Naive thymus-derived CD4-positive, alpha-beta T cell (primary cell): ENCODE data around the gene TINAG. TPM values are rescaled to one million over a fixed set of nuclear protein-coding genes. Genes with fewer than 3 reads are reported as not detected.

ENCODE experiments used
- ATAC-seq: fragments of 150-1000 bp; cut with Tn5 transposase; 2 replicates; pipeline ENCODE4 v1.10.0; 2021; ENCODE audit warnings: mild to moderate bottlenecking, moderate library complexity
- CTCF ChIA-PET: fragments of 350-600 bp; sonication (Branson Sonifier 250); formaldehyde crosslinking; loops from one replicate; lab custom pipeline; 2021; ENCODE audit warnings: antibody characterized with exemption; lab: Charles Lee
- POLR2A ChIA-PET: fragments of 350-600 bp; sonication (Branson Sonifier 250); formaldehyde crosslinking; loops from one replicate; lab custom pipeline; 2021; ENCODE audit warnings: antibody characterized with exemption, inconsistent platforms; lab: Charles Lee
- DNase-seq, 9 donors: peaks; one replicate each; pipeline versions ENCODE4 v3.0.0 to v3.0.0-alpha.2; 2020 to 2022; ENCODE audit warnings: mixed read lengths in 1 of 9
- H3K27ac ChIP-seq: one replicate; pipeline ENCODE4 v1.7.0; 2013; ENCODE audit warnings: mild to moderate bottlenecking, low read depth, low read length, moderate library complexity
- H3K27me3 ChIP-seq, 2 donors: one replicate each; pipeline ENCODE4 v1.7.0; 2013; ENCODE audit warnings: low read length in 2 of 2, mild to moderate bottlenecking in 2 of 2, moderate library complexity in 2 of 2; ENCODE audit not compliant: control insufficient read depth in 2 of 2, insufficient read depth in 2 of 2
- H3K36me3 ChIP-seq, 3 experiments: 1 replicate in 2 of 3; 2 replicates in 1 of 3; pipeline ENCODE4 v1.7.0; 2013; ENCODE audit warnings: low read length in 3 of 3, mild to moderate bottlenecking in 3 of 3, moderate library complexity in 1 of 3; ENCODE audit not compliant: insufficient read depth in 3 of 3, control insufficient read depth in 2 of 3
- H3K4me1 ChIP-seq, 2 donors: one replicate each; pipeline ENCODE4 v1.7.0; 2013; ENCODE audit warnings: low read length in 2 of 2, mild to moderate bottlenecking in 2 of 2, moderate library complexity in 1 of 2; ENCODE audit not compliant: control insufficient read depth in 2 of 2, insufficient read depth in 2 of 2
- H3K4me3 ChIP-seq: 2 replicates; pipeline ENCODE4 v1.7.0; 2013; ENCODE audit warnings: mild to moderate bottlenecking, low read length
- H3K9me3 ChIP-seq, 3 experiments: 1 replicate in 2 of 3; 2 replicates in 1 of 3; pipeline ENCODE4 v1.7.0; 2013; ENCODE audit warnings: low read length in 3 of 3; ENCODE audit not compliant: control insufficient read depth in 2 of 3
- H3K27ac Mint-ChIP-seq, 9 donors: one replicate each; pipeline ENCODE4 v1.8.0; 2020 to 2022; ENCODE audit warnings: mixed read lengths in 9 of 9, mild to moderate bottlenecking in 8 of 9, moderate library complexity in 5 of 9, inconsistent platforms in 2 of 9
- H3K27me3 Mint-ChIP-seq, 5 donors: one replicate each; pipeline ENCODE4 v1.8.0; 2021 to 2022; ENCODE audit warnings: mixed read lengths in 5 of 5, mild to moderate bottlenecking in 1 of 5
- H3K36me3 Mint-ChIP-seq, 5 donors: one replicate each; pipeline ENCODE4 v1.8.0; 2020 to 2022; ENCODE audit warnings: mixed read lengths in 5 of 5, mild to moderate bottlenecking in 3 of 5, inconsistent platforms in 1 of 5
- H3K4me1 Mint-ChIP-seq, 7 donors: one replicate each; pipeline ENCODE4 v1.8.0; 2020 to 2022; ENCODE audit warnings: mixed read lengths in 7 of 7, mild to moderate bottlenecking in 3 of 7, inconsistent platforms in 1 of 7
- H3K4me3 Mint-ChIP-seq, 10 donors: one replicate each; pipeline ENCODE4 v1.8.0; 2020 to 2022; ENCODE audit warnings: mild to moderate bottlenecking in 10 of 10, mixed read lengths in 10 of 10, moderate library complexity in 6 of 10, inconsistent platforms in 2 of 10
- H3K9me3 Mint-ChIP-seq, 11 donors: one replicate each; pipeline ENCODE4 v1.8.0; 2020 to 2022; ENCODE audit warnings: mixed read lengths in 11 of 11, mild to moderate bottlenecking in 4 of 11, inconsistent platforms in 1 of 11, moderate library complexity in 1 of 11
- intact Hi-C, 2 donors: fragments of 100-400 bp; cut with micrococcal nuclease; formaldehyde crosslinking; loops; one replicate each; pipeline ENCODE4 v1.15.1; 2023
- polyA plus RNA-seq, 2 donors: library from polyadenylated mRNA; unstranded; fragments of 300-500 nt; fragmentation: Illumina TruSeq; gene quantifications; one replicate each; pipeline ENCODE4 v1.2.3, GENCODE V29; 2021
- total RNA-seq, 6 experiments: library from RNA in 5 of 6; stranded (reverse) in 5 of 6; gene quantifications; 1 replicate in 5 of 6; 2 replicates in 1 of 6; pipeline ENCODE4 v1.2.3 and lab custom pipeline; 2021 to 2026

Gene TINAG
- not detected for total RNA-seq
- polyA plus RNA-seq = not detected
- total RNA-seq (lab: John Stamatoyannopoulos, UW) = not detected

GRCh38 chr6:54308289-54308985 lies at the start of gene TINAG:
Gene TINAG (plus strand): TSS chr6:54308441. CDS start chr6:54308551, 110 bp downstream.
- Histone ChIP-seq H3K9me3 (no peaks in the 10 kb centered on the region), H3K27me3 (no peaks in the 10 kb centered on the region), H3K36me3 (no peaks in the 10 kb centered on the region), H3K4me3 (no peak within 1 kb of the TSS), H3K4me1 (no peaks in the 10 kb centered on the region), H3K27ac (no peak within 1 kb of the TSS)
- intact Hi-C loops = no loop called here
- H3K27me3 Mint-ChIP-seq = no peaks in the 10 kb centered on the region
- CTCF ChIA-PET = no interaction called here
- H3K27ac Mint-ChIP-seq = no peak within 1 kb of the TSS
- no peaks in the 10 kb centered on the region for H3K36me3 Mint-ChIP-seq
- no peak within 1 kb of the TSS for H3K4me3 Mint-ChIP-seq
- H3K4me1 Mint-ChIP-seq = no peaks in the 10 kb centered on the region
- DNase-seq (no peak), ATAC-seq (no peak)
- POLR2A ChIA-PET = no interaction called here
- peaks cover 0 to 16% (median 4%) of the 10 kb centered on the region in 11 donors for H3K9me3 Mint-ChIP-seq

- peaks cover 0 to 2% (median 0%) of the 10 kb centered on the region in 11 donors for H3K9me3 Mint-ChIP-seq
- no peak overlapping the region for H3K27ac Mint-ChIP-seq
- ATAC-seq (no peak), DNase-seq (no peak)
- CTCF ChIA-PET = no interaction called here
- H3K4me3 Mint-ChIP-seq = no peak overlapping the region
- H3K9me3 ChIP-seq = no peaks in the 10 kb centered on the region
- no peak overlapping the region for H3K4me3 ChIP-seq
- H3K27me3 Mint-ChIP-seq = no peaks in the 10 kb centered on the region
- no peaks in the 10 kb centered on the region for H3K36me3 ChIP-seq
- no peaks in the 10 kb centered on the region for H3K27me3 ChIP-seq
- H3K4me1 Mint-ChIP-seq = no peaks in the 10 kb centered on the region
- intact Hi-C loops = no loop called here
- H3K36me3 Mint-ChIP-seq = no peaks in the 10 kb centered on the region
- H3K4me1 ChIP-seq = no peaks in the 10 kb centered on the region
- H3K27ac ChIP-seq = no peak overlapping the region
- POLR2A ChIA-PET = no interaction called here
These were observed 48.2 kb upstream of the TINAG start for GRCh38 chr6:54260025-54260424.

- no peaks in the 10 kb centered on the region for H3K36me3 ChIP-seq
- H3K27ac Mint-ChIP-seq = no peak overlapping the region
- DNase-seq (no peak), ATAC-seq (no peak)
- no peaks in the 10 kb centered on the region for H3K9me3 ChIP-seq
- H3K4me1 ChIP-seq = no peaks in the 10 kb centered on the region
- ChIA-PET POLR2A (no interaction called here), CTCF (no interaction called here)
- H3K9me3 Mint-ChIP-seq = peaks cover 0 to 2% (median 0%) of the 10 kb centered on the region in 11 donors
- no peak overlapping the region for H3K4me3 Mint-ChIP-seq
- no peak overlapping the region for H3K4me3 ChIP-seq
- H3K27me3 ChIP-seq = no peaks in the 10 kb centered on the region
- no peaks in the 10 kb centered on the region for H3K36me3 Mint-ChIP-seq
- no peaks in the 10 kb centered on the region for H3K27me3 Mint-ChIP-seq
- H3K4me1 Mint-ChIP-seq = no peaks in the 10 kb centered on the region
- intact Hi-C loops = no loop called here
- H3K27ac ChIP-seq = no peak overlapping the region
These were observed 45.7 kb upstream of the TINAG start for GRCh38 chr6:54262499-54262898.

GRCh38 chr6:54262971-54263370 lies 45.3 kb upstream of the TINAG start:
- POLR2A ChIA-PET = no interaction called here
- Mint-ChIP-seq H3K27ac (no peak overlapping the region), H3K4me1 (no peaks in the 10 kb centered on the region), H3K27me3 (no peaks in the 10 kb centered on the region), H3K36me3 (no peaks in the 10 kb centered on the region), H3K4me3 (no peak overlapping the region), H3K9me3 (peaks cover 0 to 2% (median 0%) of the 10 kb centered on the region in 11 donors)
- H3K4me3 ChIP-seq = no peak overlapping the region
- no peaks in the 10 kb centered on the region for H3K36me3 ChIP-seq
- no peak for DNase-seq
- H3K27ac ChIP-seq = no peak overlapping the region
- H3K27me3 ChIP-seq = no peaks in the 10 kb centered on the region
- H3K4me1 ChIP-seq = no peaks in the 10 kb centered on the region
- CTCF ChIA-PET = no interaction called here
- H3K9me3 ChIP-seq = no peaks in the 10 kb centered on the region
- intact Hi-C loops = no loop called here
- ATAC-seq = no peak

GRCh38 chr6:54264581-54265272 lies 43.5 kb upstream of the TINAG start:
- Mint-ChIP-seq H3K27me3 (peaks cover 0 to 4% (median 0%) of the 10 kb centered on the region in 5 donors), H3K27ac (no peak overlapping the region), H3K4me1 (no peaks in the 10 kb centered on the region), H3K4me3 (no peak overlapping the region), H3K36me3 (no peaks in the 10 kb centered on the region), H3K9me3 (peaks cover 0 to 3% (median 0%) of the 10 kb centered on the region in 11 donors)
- Histone ChIP-seq H3K4me3 (no peak overlapping the region), H3K9me3 (no peaks in the 10 kb centered on the region), H3K27ac (no peak overlapping the region), H3K4me1 (no peaks in the 10 kb centered on the region), H3K36me3 (no peaks in the 10 kb centered on the region), H3K27me3 (no peaks in the 10 kb centered on the region)
- ChIA-PET POLR2A (no interaction called here), CTCF (no interaction called here)
- ATAC-seq (no peak), DNase-seq (no peak)
- intact Hi-C loops = no loop called here

GRCh38 chr6:54266400-54266923 lies 41.8 kb upstream of the TINAG start:
- no peaks in the 10 kb centered on the region for H3K9me3 ChIP-seq
- peaks cover 0 to 3% (median 0%) of the 10 kb centered on the region in 11 donors for H3K9me3 Mint-ChIP-seq
- no peaks in the 10 kb centered on the region for H3K27me3 ChIP-seq
- no peak overlapping the region for H3K4me3 Mint-ChIP-seq
- no peak overlapping the region for H3K27ac ChIP-seq
- H3K4me3 ChIP-seq = no peak overlapping the region
- POLR2A ChIA-PET = no interaction called here
- ATAC-seq (no peak), DNase-seq (no peak)
- CTCF ChIA-PET = no interaction called here
- H3K36me3 Mint-ChIP-seq = no peaks in the 10 kb centered on the region
- no peaks in the 10 kb centered on the region for H3K36me3 ChIP-seq
- intact Hi-C loops = no loop called here
- no peak overlapping the region for H3K27ac Mint-ChIP-seq
- H3K4me1 Mint-ChIP-seq = no peaks in the 10 kb centered on the region
- H3K4me1 ChIP-seq = no peaks in the 10 kb centered on the region
- peaks cover 0 to 4% (median 0%) of the 10 kb centered on the region in 5 donors for H3K27me3 Mint-ChIP-seq
